ENCODE results near the gene PLIN5.

The PLIN5 gene

GRCh38 chr19:4474514-4475022, 60.5 kb downstream of the PLIN5 start:
- Histone ChIP-seq H3K4me2 (no peak overlapping the region), H2AFZ (ENCODE audit: low read depth) (no peak overlapping the region)

DNA sequence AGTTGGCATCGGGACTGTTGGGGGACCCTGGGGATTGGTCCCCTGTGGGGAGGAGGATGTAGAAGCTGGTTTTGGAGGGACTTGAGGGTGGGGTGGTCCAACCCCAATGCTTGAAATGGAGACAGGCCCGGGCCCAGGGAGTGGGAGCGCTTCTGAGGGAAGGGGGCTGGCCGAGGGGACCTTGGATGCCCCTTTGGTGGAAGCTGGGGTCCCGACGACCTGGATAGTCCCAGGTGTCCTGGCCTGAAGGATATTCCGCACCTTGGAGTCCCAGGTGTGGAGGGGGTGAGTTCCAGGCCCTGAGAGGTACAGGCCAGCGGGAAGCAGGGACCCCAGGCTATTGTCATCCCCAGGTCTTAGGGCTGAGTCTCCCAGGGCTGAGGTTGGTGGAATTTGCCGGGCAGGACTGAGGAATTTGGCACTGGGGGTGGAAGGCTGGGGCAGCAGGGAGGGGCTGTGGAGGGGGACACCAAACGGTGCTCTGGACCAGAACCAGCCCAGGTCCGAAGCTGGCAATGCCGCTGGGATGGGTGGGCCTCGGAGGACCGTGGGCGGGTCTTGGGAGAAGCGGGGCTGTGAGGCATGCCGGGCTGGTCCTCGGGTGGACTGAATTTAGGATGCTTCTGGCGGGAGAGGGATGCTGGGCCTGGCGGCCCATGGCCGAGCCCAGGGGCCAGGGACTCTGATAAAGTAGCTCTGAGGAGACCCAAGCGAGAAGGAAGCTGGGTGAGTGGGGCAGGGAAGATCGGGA, 61.1 kb downstream of the PLIN5 start:
- TF ChIP-seq, protein P1, sequence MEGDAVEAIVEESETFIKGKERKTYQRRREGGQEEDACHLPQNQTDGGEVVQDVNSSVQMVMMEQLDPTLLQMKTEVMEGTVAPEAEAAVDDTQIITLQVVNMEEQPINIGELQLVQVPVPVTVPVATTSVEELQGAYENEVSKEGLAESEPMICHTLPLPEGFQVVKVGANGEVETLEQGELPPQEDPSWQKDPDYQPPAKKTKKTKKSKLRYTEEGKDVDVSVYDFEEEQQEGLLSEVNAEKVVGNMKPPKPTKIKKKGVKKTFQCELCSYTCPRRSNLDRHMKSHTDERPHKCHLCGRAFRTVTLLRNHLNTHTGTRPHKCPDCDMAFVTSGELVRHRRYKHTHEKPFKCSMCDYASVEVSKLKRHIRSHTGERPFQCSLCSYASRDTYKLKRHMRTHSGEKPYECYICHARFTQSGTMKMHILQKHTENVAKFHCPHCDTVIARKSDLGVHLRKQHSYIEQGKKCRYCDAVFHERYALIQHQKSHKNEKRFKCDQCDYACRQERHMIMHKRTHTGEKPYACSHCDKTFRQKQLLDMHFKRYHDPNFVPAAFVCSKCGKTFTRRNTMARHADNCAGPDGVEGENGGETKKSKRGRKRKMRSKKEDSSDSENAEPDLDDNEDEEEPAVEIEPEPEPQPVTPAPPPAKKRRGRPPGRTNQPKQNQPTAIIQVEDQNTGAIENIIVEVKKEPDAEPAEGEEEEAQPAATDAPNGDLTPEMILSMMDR (conservative IDR thresholded peaks at IDR 0.05; ENCODE audit: low read depth, low read length), result no peak

More at GRCh38 chr19:4474514-4475022, 60.5 kb downstream of the PLIN5 start:
- H3K4me1 ChIP-seq (ENCODE audit: low read depth, poor library complexity, severe bottlenecking), result peaks cover 4% of the 10 kb centered on the region
- peaks cover 10% of the 10 kb centered on the region for H3K79me2 ChIP-seq (ENCODE audit: insufficient read depth, low read depth)
- no peak overlapping the region for H3K27ac ChIP-seq
- no peak overlapping the region for H3K4me3 ChIP-seq (IDR thresholded peaks at IDR 0.05; ENCODE audit: insufficient read depth, low read depth, low read length)
- no peaks in the 10 kb centered on the region for H3K27me3 ChIP-seq (ENCODE audit: insufficient read depth, low read depth)
- no peaks in the 10 kb centered on the region for H4K20me1 ChIP-seq (ENCODE audit: insufficient read depth)
- H3K36me3 ChIP-seq (ENCODE audit: insufficient read depth), result no peaks in the 10 kb centered on the region
- H3K9ac ChIP-seq, result no peak overlapping the region
- TF ChIP-seq, protein P1 (conservative IDR thresholded peaks at IDR 0.05; ENCODE audit: low read depth, low read length), result no peak

GRCh38 chr19:4473011-4473762, 61.8 kb downstream of the PLIN5 start:
- peaks cover 4% of the 10 kb centered on the region for H3K4me1 ChIP-seq (ENCODE audit: low read depth, poor library complexity, severe bottlenecking)
- H3K27me3 ChIP-seq (ENCODE audit: insufficient read depth, low read depth), result no peaks in the 10 kb centered on the region
- H3K36me3 ChIP-seq (ENCODE audit: insufficient read depth), result no peaks in the 10 kb centered on the region
- H3K9ac ChIP-seq, result peak overlapping the region; percentile 68; the same call in 1 of the 2 replicates
- H3K4me2 ChIP-seq, result peak overlapping the region; percentile 71
- no peak overlapping the region for H3K27ac ChIP-seq
- peaks cover 10% of the 10 kb centered on the region for H3K79me2 ChIP-seq (ENCODE audit: insufficient read depth, low read depth)
- no peaks in the 10 kb centered on the region for H4K20me1 ChIP-seq (ENCODE audit: insufficient read depth)
- no peak overlapping the region for H2AFZ ChIP-seq (ENCODE audit: low read depth)
- no peak overlapping the region for H3K4me3 ChIP-seq (IDR thresholded peaks at IDR 0.05; ENCODE audit: insufficient read depth, low read depth, low read length)
- TF ChIP-seq, protein P1 (conservative IDR thresholded peaks at IDR 0.05; ENCODE audit: low read depth, low read length), result no peak

More for the DNA sequence above, 61.1 kb downstream of the PLIN5 start:
- H4K20me1 ChIP-seq (ENCODE audit: insufficient read depth), result no peaks in the 10 kb centered on the region
- no peak overlapping the region for H3K4me2 ChIP-seq
- H3K9ac ChIP-seq, result no peak overlapping the region
- no peak overlapping the region for H2AFZ ChIP-seq (ENCODE audit: low read depth)
- no peak overlapping the region for H3K27ac ChIP-seq
- no peak overlapping the region for H3K4me3 ChIP-seq (IDR thresholded peaks at IDR 0.05; ENCODE audit: insufficient read depth, low read depth, low read length)
- H3K4me1 ChIP-seq (ENCODE audit: low read depth, poor library complexity, severe bottlenecking), result peaks cover 4% of the 10 kb centered on the region
- H3K27me3 ChIP-seq (ENCODE audit: insufficient read depth, low read depth), result no peaks in the 10 kb centered on the region
- no peaks in the 10 kb centered on the region for H3K36me3 ChIP-seq (ENCODE audit: insufficient read depth)
- H3K79me2 ChIP-seq (ENCODE audit: insufficient read depth, low read depth), result peaks cover 10% of the 10 kb centered on the region
